Stimulated activated CD4-positive, alpha-beta T cell treated with anti-CD3 and anti-CD28 coated beads, Interleukin-12 subunit alpha, Interleukin-12 subunit beta, amount 100 ng/mL, for 24 hours (primary cell): Measurements from ENCODE around the gene RPS19BP1.

Source experiments
- DNase-seq, 2 experiments: peaks; one replicate each; pipeline ENCODE4 v3.0.0-alpha.2; 2020; ENCODE audit warnings: low read depth in 2 of 2

Gene RPS19BP1

DNA sequence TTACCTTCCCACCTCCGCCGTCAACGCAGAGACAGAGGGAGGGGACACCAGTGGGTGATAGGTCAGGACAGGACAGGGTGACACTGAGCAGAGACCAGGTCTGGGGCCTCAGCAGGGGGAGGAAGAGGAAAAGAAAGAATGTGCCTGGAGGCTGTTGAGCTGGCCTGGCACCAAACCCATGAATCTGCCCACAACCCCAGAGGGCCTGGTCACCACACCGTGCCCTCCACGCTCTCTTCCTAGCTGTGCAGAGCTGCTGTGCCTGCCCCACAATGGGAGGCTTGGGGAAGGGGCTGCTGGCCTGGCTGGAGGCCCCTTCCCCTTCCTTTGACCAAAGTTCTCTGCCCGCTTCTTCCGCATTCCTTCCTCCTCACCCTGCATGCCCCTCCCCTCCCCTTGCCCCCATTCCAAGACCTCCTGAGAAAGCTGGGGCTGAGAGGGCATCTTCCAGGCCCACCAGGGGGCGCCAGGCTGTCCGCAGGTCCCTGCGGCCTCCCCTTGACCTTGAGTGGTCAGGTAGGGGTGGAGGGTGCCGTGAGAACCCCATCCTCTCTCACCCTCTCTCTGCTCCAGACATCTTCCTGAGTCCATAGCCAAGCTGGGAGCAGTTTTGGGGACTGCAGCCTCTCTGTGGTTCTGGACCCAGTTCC is 27.0 kb upstream of the RPS19BP1 start:
- no peak for DNase-seq

DNA sequence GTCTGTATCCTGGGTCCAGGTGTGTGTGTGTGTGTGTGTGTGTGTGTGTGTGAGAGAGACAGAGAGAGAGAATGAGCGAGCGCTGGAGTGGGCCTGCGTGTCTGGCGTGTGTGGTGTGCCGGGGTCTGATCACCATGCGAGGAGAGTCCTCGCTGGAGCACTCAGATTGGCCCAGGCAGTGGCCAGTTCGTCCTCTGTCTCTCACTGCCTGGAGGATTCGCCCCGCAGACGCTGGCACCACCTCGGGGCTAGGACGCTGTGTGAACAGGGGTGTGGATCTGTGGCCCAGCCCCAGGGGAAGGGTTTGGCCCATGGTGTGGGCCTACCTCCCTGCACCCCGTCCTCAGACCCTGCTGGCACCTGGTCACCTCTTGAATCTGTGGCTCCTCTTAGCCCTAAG is 26.4 kb upstream of the RPS19BP1 start:
- DNase-seq, result no peak

DNA sequence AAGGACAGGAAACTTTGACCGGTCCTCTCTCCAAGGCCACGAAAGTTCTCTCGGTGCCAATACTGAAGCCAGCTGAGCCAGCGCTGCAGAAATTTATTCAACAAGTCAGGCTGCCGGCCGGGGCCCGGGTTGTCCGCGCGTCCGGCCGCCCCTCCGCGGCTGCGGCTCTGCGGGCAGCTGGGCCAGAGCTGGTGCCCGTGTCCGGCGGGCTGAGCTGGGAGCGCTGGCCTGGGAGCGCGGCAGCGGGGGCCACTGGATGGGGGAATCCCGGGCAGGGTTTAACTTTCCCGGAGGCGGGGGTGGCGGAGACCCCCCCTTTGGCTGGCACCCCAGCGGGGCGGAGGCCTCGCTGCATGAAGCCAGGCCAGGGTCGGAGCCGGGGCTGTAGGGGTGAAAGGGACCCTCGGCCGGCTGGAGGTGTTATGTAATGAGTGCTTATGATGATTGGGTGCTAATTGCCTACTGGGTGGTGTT is 25.7 kb upstream of the RPS19BP1 start:
- no peak for DNase-seq

DNA sequence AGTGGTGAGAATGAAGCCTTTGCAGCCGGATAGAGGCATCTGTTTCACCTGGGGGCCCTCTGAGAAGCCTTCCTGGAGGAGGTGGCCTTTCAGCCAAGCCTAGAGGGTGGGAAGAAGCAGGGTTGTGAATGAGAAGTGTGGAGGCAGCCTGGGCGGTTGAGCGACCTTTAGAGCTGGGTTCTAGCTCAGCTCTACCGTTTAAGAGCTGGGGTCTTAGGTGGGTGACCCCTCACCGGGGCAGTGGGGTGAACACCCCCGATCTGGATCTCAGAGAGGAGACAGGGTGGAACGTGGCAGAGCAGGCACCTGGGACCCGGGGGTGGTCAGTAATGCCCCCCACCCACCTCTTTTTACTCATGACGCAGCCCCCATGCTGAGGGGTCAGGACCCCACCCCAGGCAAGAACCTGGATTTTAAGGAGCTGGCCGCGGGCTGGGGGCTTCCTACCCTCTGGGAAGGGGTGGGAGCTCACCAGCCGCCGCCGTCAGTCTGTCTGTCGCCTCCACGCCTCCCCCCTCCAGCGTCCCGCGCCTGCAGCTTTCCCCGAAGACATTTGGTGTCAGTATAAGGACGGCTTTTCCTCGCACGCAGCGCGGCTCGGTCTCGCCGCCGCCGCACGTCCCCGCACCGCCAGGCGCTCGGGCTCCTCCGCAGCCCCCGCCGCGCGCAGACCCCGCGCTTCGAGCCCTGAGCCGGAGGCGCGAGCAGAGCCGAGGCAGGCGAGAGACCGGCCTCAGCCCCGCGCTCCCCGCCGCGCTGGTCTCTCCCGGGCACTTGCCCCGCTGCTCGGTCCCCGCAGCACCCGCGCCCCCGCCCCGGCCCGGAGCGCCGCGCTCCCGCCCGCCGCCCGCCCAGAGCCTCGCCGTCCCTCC is 24.7 kb upstream of the RPS19BP1 start:
- peak; percentile 22 to 34 for DNase-seq

DNA sequence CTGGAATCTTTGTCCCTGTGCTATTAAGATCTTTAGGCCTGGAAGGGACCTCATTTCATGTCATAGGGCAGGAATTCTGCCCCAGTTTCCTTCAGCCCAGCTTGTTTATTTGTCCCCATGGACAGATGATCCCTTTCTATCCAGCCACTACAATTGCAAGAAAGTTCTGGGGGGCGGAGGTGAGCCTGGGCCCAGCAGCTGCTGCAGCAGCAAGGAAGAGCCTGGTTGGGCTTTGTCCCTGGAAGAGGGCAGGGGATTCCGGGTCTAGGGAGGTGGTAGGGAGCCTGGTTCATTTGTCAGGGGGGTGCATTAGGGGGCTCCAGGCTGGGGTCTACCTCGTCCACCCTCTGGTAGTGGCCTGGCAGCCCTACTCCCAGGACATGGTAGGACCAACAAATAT is 21.6 kb upstream of the RPS19BP1 start:
- DNase-seq, result no peak

DNA sequence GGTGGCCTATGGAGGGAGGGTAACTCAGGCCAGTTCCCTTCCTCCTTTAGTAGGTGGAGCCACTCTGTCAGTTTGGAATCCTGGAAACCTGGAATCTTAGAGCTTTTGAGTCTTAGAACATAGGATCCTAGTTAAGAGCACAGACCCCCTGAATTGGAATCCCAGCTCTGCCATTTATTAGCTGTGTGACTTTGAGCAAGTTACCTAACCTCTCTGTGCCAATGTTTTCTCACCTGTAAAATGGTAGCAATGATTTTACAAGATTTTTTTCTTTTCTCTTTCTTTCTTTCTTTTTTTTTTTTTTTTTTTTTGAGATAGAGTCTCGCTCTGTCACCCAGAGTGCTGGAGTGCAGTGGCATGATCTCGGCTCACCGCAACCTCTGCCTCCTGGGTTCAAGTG is 20.9 kb upstream of the RPS19BP1 start:
- DNase-seq, result no peak

DNA sequence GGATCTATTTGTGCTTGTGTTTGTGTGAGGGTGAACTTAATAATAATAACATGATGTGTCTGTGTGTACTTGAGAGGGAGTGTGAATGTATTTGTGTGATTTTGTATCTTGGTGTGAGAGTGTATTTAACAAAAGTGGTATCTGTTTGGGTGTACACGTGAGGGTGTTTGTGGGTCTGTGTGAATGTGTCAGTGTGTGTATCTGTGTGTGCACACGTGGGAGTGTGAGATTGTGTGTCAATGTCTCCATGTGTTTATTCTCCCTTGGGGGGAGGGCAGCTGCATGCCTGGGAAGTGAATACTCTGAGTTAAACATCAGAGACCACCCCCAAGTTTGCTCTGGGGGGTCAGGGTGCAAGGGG is 15.0 kb upstream of the RPS19BP1 start:
- no peak for DNase-seq

DNA sequence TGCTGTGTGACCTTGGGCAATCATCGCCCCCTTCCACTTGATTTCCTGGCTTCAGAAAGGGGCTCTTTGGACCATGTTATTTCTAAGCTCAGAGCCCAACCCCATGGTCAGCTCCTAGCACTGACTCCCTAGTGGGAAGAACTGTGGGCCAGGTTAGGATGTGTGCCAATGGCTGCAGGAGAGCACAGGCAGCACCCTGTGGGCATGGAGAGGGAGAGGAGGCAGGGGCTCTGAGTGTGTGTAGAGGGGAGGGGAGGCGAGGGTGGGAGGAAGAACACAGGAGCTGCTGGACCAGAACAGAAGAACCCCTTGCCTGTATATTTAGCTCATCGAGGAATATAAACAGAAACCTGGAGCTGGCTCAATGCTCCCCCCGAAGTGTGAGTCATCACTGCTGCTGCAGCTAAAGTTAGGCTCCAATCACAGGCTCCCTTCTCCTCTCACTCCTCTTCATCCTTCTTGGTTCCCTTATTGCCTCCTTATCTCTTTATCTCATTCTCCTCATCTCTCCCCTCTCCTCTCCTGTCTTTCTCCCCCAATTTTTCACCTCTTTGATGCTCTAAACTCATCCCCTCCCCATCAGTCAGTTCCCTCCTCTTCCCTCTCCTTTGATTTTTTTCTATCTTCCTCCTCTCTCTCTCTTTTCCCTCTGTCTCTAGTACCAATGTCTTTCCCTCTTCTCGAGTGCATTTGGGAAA is 14.5 kb upstream of the RPS19BP1 start:
- no peak for DNase-seq

DNA sequence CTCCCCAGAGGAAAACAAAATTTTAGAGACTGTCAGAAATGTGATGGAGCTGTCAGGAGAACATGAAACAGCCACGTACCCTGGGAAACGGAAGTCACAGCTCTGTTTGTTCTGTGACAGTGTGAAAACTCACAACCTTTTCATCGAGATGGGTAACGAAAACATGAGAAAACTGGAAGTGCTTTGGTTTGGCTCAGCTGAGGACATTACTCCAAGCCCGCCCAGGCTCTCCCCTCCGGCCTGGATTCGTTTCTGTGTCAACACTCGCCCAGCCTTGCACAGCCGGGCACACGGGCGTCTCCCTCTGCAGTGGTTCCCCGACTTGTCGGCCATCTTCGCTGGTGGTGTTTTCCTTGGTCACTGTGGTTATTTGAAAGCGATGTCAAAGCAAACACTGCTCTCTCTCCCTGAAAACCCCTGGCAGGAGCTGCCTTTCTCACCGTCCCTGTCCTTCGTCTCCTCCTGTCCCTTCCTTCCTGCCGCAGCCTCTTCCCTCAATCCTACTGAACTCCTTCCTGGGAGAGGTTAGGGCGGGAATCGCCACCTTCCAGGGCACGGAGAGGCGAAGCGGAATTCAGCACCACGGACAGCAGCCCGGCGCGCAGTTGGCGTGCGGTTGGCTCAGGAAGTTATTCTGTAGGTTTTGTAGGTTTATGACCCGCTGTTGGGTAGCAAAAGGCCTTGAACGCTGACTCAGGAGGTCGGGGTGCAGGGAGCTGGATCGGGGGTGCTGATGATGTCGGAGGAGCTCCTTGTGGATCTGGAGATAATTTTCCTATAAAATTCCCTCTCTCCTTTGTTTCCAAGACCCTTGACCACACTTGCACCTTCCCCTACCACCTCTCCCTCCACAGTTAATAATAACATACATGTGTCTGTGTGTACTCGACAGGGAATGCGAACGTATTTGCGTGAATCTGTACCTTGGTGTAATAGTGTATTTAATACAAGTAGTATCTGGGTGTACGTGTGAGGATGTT is 13.1 kb upstream of the RPS19BP1 start:
- DNase-seq, result peak in 1 of 2 experiments; percentile 63

DNA sequence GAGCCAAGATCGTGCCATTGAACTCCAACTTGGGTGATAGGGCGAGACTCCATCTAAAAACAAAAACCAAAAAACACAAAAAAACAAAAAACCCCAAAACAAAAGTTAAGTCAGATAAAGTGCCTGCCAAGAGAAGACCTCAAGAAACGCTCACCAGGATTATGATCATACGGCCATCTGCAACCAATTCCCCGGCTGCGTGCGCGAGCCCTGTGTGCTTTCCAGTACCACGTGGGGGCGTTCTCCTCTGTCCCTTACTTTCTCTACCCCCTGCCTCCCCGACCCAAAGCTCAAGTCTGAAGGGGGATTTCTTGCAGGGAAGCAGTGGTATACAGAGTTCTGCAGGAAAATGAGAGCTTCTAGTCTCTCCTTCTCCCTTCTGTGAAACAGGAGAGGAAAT is 10.5 kb upstream of the RPS19BP1 start:
- no peak for DNase-seq

DNA sequence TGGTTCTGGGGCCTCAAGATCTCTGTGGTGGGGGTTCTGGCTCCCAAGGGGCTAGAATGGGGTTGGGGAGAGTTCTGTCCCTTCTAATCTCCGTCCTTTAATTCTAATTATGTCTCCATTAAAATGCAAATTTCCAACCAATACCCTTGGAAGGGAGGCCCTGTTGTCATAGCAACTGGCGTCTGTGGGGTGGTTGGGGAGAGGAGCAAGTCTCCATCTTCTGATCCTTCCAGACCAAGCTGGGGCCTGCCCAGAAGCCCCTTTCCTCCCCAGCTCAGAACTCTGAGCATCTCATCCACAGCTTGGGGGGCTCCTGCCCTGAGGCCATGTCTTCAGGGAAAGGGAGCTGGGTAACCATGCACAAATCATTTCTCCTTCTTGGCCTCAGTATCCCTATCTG is 5.4 kb upstream of the RPS19BP1 start:
- DNase-seq, result no peak

DNA sequence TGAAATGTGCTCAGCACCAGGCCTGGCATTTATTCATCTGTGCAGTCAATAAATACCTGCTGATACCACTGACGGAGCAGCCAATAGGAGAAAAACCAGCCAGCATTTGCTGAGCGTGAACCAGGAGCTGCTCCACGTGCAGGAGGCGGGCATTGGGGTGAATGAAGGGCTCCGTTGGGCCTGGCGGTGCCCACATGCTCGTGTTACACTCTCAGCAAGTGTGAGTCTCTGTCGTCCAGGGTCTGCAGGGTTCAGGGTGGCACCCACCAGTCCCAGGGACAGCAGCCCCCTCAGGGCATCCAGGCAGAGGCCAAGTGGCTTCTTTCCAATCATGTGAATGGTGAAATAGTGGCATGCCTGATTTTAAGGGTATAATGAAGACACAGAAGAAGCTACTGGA is 4.2 kb upstream of the RPS19BP1 start:
- no peak for DNase-seq

DNA sequence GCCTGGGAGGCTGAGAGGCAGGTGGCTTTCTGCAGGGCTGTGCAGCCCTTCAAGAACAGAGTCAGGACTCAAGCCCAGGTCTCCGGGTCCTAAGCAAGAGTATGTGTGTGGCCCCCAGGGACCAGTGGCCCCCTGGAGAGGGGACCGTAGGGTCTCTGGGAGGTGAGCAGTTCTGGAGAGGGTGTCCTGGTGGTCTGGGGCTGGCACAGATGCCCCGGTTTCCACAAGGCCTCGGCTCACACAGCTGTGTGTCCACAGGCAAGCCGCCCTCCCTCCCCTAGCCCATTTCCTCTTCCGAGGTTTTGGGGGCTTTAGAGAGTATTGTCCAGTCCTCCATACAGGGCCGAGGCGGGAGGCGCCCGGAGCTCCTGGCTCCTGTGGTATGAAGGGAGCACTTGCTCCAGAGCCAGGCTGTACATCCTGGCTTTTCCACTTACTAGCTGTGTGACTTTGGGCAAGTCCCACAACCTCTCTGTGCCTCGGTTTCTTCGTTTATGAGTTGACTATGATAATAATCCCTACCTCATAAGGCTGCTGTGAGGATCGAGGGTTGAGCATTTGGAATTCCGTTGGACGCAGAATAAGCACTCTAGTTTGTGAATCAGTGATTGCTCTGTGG is 3.4 kb upstream of the RPS19BP1 start:
- no peak for DNase-seq

DNA sequence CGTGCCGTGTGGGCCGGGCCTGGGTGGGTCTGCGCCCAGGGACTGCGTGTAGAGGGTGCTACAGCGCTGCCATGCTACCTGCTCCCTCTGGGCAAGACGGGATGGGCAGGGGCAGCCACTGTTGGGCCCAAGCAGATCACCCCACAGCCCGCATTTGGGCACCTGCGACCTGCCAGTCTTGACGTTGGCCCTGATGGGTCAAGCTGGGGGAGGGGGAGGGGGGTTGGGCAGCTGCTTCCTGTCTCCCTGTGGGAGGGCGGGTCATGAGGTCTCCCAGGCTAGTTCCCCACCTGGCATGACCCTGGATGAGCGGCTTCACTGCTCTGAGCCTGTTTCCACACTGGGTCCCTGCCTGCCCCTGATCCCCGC is 2.8 kb upstream of the RPS19BP1 start:
- DNase-seq, result no peak

DNA sequence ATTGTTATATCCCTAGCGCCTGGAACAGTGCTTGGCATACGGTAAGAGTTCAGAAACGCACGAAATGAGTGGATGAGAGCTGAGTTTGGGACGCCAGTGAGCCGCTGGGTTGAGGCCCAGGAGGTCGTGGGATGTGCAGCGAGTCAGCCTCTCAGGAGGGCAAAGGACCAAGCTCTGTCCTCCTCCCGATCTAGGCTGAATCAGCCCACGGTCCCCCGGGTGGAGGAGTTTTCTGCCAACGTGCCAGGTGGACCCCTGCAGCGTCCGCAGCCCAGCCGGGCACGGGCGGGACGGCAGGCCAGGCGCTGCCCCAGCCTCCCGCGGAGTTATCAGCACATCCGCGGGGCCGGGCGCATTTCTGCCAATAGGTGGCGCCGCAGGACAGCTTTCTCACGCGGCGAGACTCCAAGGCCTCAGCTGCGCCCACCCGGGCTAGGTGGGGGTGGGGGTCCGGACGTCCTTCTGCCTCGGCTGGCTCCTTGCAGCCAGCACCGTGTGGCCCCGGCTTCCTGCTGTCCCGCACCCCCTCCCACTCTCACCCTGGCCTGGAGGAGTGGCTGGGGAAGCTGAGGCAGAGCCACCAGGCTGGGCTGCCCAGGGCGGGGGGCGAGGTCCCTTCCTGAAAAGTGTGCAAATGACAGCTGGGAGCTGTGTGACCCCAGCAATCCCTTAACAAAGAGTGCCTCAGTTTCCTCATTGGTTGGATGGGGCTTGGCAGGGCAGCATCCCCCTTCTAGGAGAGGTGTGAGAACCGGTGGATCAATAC is 2.2 kb upstream of the RPS19BP1 start:
- DNase-seq, result peak; percentile 55 to 84

DNA sequence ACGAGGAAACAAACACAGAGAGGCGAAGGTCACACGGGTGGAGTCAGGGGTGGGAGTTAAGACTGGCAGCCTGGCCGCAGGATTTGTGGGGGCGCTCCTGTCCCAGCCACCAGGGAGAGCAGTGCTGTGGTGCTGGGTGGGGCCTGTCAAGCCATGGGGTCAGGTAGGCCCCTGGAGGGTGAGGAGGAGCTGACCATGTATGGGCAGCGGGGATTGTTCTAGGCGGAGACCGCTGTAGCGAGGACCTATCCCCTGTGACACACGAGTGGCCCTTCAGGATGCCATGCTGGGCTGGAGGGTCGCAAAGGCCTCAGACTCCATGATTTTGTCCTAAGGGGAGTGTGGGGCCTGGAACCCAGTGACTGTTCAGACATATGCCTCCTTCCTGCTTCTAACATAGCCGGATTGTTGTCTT is 1.6 kb upstream of the RPS19BP1 start:
- DNase-seq, result no peak

DNA sequence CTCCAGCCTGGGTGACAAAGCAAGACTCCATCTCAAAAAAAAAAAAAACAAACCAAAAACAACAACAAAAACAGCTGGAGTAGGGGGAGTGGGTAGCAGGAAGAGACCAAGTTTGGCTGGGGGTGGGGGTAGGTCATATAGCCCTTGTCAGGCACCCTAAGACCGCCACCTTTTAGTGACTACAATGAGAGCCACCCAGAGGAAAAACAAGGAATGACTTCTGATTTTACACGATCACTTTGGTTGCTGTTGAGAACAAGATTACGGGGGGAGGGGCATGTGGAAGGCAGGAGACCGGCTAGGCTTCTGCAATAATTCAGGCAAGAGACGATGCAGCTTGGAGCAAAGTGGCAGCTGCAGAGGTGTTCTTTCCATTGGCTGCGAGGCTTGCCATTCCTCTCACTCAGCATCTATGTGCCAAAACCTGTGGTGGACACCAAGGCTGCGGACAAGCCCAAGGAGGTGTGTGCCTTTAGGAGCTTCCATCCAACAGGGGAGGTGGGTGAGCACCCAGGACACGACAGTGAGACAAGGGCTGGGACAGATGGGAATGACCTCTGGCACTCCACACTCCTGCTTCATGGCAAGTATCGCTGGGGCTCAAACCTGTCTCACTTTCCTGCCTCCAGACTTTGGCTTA is 1.7 kb downstream of the RPS19BP1 start:
- DNase-seq, result no peak

DNA sequence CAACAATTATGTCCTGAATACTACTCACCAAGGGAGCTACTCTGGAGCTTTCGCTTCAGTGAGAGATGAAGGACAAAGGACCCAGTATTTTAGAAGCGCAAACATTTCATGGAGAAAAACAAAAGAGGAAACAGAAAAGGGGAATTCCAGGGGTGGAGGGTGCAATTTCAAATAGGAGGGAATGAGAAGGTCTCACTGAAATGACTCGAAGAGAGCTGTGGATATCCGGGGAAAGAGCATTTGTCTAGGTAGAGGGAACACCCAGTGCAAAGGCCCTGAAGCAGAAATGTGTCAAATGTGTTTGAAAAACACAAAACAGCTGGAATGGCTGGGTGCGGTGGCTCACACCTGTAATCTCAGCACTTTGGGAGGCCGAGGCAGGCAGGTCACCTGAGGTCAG is 2.4 kb downstream of the RPS19BP1 start:
- no peak for DNase-seq

DNA sequence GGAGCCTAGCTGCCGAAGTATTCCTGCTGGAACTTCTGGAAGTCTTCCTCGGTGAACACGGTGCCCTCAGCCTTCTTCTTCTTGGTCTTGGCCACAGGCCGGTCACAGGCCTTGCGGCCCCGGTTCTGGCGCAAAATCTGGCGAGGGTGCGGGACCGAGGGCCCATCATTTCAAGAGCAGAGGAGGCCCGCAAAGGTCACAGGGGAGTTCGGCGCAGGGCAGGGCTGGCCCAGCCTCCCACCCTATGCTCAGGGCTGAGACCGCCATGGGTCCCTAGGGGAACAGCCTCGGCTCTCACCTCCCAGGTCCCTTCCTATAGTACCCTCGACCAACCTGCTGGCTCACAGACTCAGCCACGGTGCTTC is 3.1 kb downstream of the RPS19BP1 start:
- DNase-seq, result no peak
